HCT116 (cell line): ENCODE data around the gene MED13L. TPM values are rescaled to one million over a fixed set of nuclear protein-coding genes. Genes with fewer than 3 reads are reported as not detected.

Experiments used
- ATAC-seq: fragments of 200-7000 bp; cut with Tn5 transposase; 2 replicates; pipeline ENCODE4 v1.9.1; 2020; ENCODE audit warnings: mild to moderate bottlenecking, moderate library complexity
- BruUV-seq: library from RNA; stranded (reverse); fragments of 400-500 nt; replicated peaks from 2 replicates; lab custom pipeline; 2021; lab: Mats Ljungman, UMichigan
- CTCF ChIA-PET: fragments of 300-600 bp; sonication (Branson Sonifier 250); formaldehyde crosslinking; loops from one replicate; lab custom pipeline; 2021; ENCODE audit warnings: antibody characterized with exemption; lab: Charles Lee
- POLR2A ChIA-PET: fragments of 300-600, 350-600 bp; sonication (Branson Sonifier 250); formaldehyde crosslinking; loops from one replicate; lab custom pipeline; 2021; ENCODE audit warnings: antibody characterized with exemption; lab: Charles Lee
- RAD21 ChIA-PET, 2 experiments: fragments of 300-600 bp; sonication (Branson Sonifier 250); formaldehyde crosslinking; loops; one replicate each; lab custom pipeline; 2023; ENCODE audit warnings: low total read pairs in 2 of 2; ENCODE audit not compliant: uncharacterized antibody in 2 of 2, unreplicated experiment in 2 of 2, low non-redundant PET in 1 of 2; lab: Charles Lee
- DNase-seq: peaks from one replicate; pipeline ENCODE4 v3.0.0-alpha.2; 2010; ENCODE audit warnings: low read depth, low spot score
- H2AFZ ChIP-seq: fragments of 200-600 bp; shearing (Covaris generic), sonication (generic); 2 replicates; pipeline ENCODE4 v1.6.1; 2017; ENCODE audit warnings: low read depth, mixed run types, mixed read lengths, antibody characterized with exemption, low read length; ENCODE audit not compliant: poor library complexity, severe bottlenecking
- H3K27ac ChIP-seq: 2 replicates; pipeline ENCODE4 v1.5.1; 2012; ENCODE audit warnings: low read depth, low read length
- H3K27me3 ChIP-seq: fragments of 200-600 bp; sonication (generic); 2 replicates; pipeline ENCODE4 v1.6.1; 2016; ENCODE audit warnings: mixed run types, low read length, mixed read lengths; ENCODE audit not compliant: insufficient read depth
- H3K36me3 ChIP-seq, 2 experiments: fragments of 200-500 bp in 1 of 2; fragments of 200-600 bp in 1 of 2; sonication (Bioruptor generic) in 1 of 2; sonication (generic) in 1 of 2; 2 replicates each; pipeline versions ENCODE4 v1.5.1 to v1.6.1; 2014 to 2016; ENCODE audit warnings: low read length in 2 of 2, inconsistent platforms in 1 of 2, mixed read lengths in 1 of 2, mixed run types in 1 of 2; ENCODE audit not compliant: insufficient read depth in 2 of 2, control insufficient read depth in 1 of 2
- H3K4me1 ChIP-seq, 2 experiments: fragments of 200-600 bp in 1 of 2; sonication (generic) in 1 of 2; 2 replicates each; pipeline versions ENCODE4 v1.5.1 to v1.6.1; 2012 to 2017; ENCODE audit warnings: low read length in 2 of 2, inconsistent platforms in 1 of 2, mild to moderate bottlenecking in 1 of 2, mixed read lengths in 1 of 2, mixed run types in 1 of 2, moderate library complexity in 1 of 2; ENCODE audit not compliant: insufficient read depth in 2 of 2, control insufficient read depth in 1 of 2
- H3K4me2 ChIP-seq: fragments of 200-600 bp; sonication (generic); 2 replicates; pipeline ENCODE4 v1.6.1; 2017; ENCODE audit warnings: mixed run types, low read length, mixed read lengths
- H3K4me3 ChIP-seq, 2 experiments: fragments of 200-600 bp in 1 of 2; sonication (generic) in 1 of 2; replicated peaks in 1 of 2; 2 replicates each; pipeline ENCODE4 v1.5.1; 2011 to 2016; ENCODE audit warnings: low read length in 2 of 2, control low read depth in 1 of 2, low read depth in 1 of 2, mild to moderate bottlenecking in 1 of 2, mixed read lengths in 1 of 2, mixed run types in 1 of 2
- H3K79me2 ChIP-seq: fragments of 200-600 bp; sonication (generic); 2 replicates; pipeline ENCODE4 v1.6.1; 2017; ENCODE audit warnings: mild to moderate bottlenecking, mixed run types, low read length, moderate library complexity, mixed read lengths; ENCODE audit not compliant: insufficient read depth
- H3K9ac ChIP-seq: fragments of 200-600 bp; sonication (generic); 2 replicates; pipeline ENCODE4 v1.6.1; 2016; ENCODE audit warnings: low read length, mixed read lengths
- H3K9me2 ChIP-seq: fragments of 200-600 bp; sonication (generic), shearing (Covaris generic); 2 replicates; pipeline ENCODE4 v1.6.1; 2017; ENCODE audit warnings: mixed run types, mild to moderate bottlenecking, moderate library complexity; ENCODE audit not compliant: insufficient read depth
- H3K9me3 ChIP-seq, 2 experiments: fragments of 200-500 bp in 1 of 2; fragments of 200-600 bp in 1 of 2; sonication (Bioruptor generic) in 1 of 2; sonication (generic) in 1 of 2; 2 replicates each; pipeline ENCODE4 v1.6.1; 2014 to 2017; ENCODE audit warnings: low read length in 2 of 2, mixed read lengths in 2 of 2, inconsistent platforms in 1 of 2, low read depth in 1 of 2, mild to moderate bottlenecking in 1 of 2, mixed run types in 1 of 2, moderate library complexity in 1 of 2; ENCODE audit not compliant: control insufficient read depth in 1 of 2, insufficient read depth in 1 of 2
- H4K20me1 ChIP-seq: fragments of 200-600 bp; sonication (generic), shearing (Covaris generic); 2 replicates; pipeline ENCODE4 v1.6.1; 2017; ENCODE audit warnings: mixed run types, mild to moderate bottlenecking, moderate library complexity; ENCODE audit not compliant: insufficient read depth
- ATF3 ChIP-seq: IDR thresholded peaks from 2 replicates; pipeline ENCODE4 v1.6.1; 2012
- CBX3 ChIP-seq: IDR thresholded peaks from 2 replicates; pipeline ENCODE4 v1.6.1; 2012; ENCODE audit warnings: low read depth
- CEBPB ChIP-seq: IDR thresholded peaks from 2 replicates; pipeline ENCODE4 v1.6.1; 2012; ENCODE audit warnings: low read depth
- EGR1 ChIP-seq: IDR thresholded peaks from 2 replicates; pipeline ENCODE4 v1.6.1; 2012; ENCODE audit warnings: low read depth
- ELF1 ChIP-seq: IDR thresholded peaks from 2 replicates; pipeline ENCODE4 v1.6.1; 2012; ENCODE audit warnings: low read depth, borderline replicate concordance
- EZH2 ChIP-seq: fragments of 200-600 bp; sonication (generic); IDR thresholded peaks from 2 replicates; pipeline ENCODE4 v1.6.1; 2017; ENCODE audit warnings: antibody characterized with exemption, mixed run types
- MAX ChIP-seq: IDR thresholded peaks from 2 replicates; pipeline ENCODE4 v1.6.1; 2012
- RAD21 ChIP-seq: IDR thresholded peaks from 2 replicates; pipeline ENCODE4 v1.6.1; 2012; ENCODE audit warnings: low read depth, mild to moderate bottlenecking
- SIN3A ChIP-seq: IDR thresholded peaks from 2 replicates; pipeline ENCODE4 v1.6.1; 2012; ENCODE audit warnings: low read depth
- SRF ChIP-seq: IDR thresholded peaks from 2 replicates; pipeline ENCODE4 v1.6.1; 2012; ENCODE audit warnings: low read depth
- TCF7L2 ChIP-seq: IDR thresholded peaks from 2 replicates; pipeline ENCODE4 v1.7.0; 2011; ENCODE audit warnings: borderline replicate concordance, inconsistent platforms; ENCODE audit not compliant: insufficient read depth, insufficient read length; ENCODE audit errors: extremely low read depth
- ZBTB33 ChIP-seq: IDR thresholded peaks from 2 replicates; pipeline ENCODE4 v1.6.1; 2011; ENCODE audit warnings: mild to moderate bottlenecking, low read length, moderate library complexity; ENCODE audit not compliant: insufficient replicate concordance; ENCODE audit errors: extremely low read depth
- ZNF274 ChIP-seq: fragments of 200-500 bp; sonication (Bioruptor generic); IDR thresholded peaks from 2 replicates; pipeline ENCODE4 v1.6.1; 2014; ENCODE audit warnings: mild to moderate bottlenecking, low read depth, low read length, inconsistent platforms
- intact Hi-C: fragments of 100-400 bp; cut with micrococcal nuclease; formaldehyde crosslinking; loops from 2 replicates; pipeline ENCODE4 v1.10.0; 2022
- total RNA-seq: library from RNA; stranded (reverse); gene quantifications from one replicate; pipeline ENCODE4 v1.2.1, GENCODE V29; 2021; ENCODE audit not compliant: unreplicated experiment
- TF ChIP-seq, protein P1 (sequence below), 3 experiments: fragments of 200-600 bp in 1 of 3; sonication (generic) in 1 of 3; IDR thresholded peaks in 2 of 3; conservative IDR thresholded peaks in 1 of 3; 2 replicates each; pipeline ENCODE4 v1.5.1; 2012 to 2017; ENCODE audit warnings: low read depth in 2 of 3, low read length in 2 of 3, antibody characterized with exemption in 1 of 3, borderline replicate concordance in 1 of 3, control low read depth in 1 of 3, mild to moderate bottlenecking in 1 of 3, mixed read lengths in 1 of 3, mixed run types in 1 of 3, moderate library complexity in 1 of 3; ENCODE audit not compliant: insufficient read depth in 1 of 3

The MED13L gene
- total RNA-seq, 1 experiment from 2014 or later, result 176 TPM

GRCh38 chr12:116299665-116300328, 22.3 kb upstream of the MED13L start:
- ChIA-PET RAD21 (no interaction called here), CTCF (no interaction called here), POLR2A (no interaction called here)
- Histone ChIP-seq H3K4me2 (no peak overlapping the region), H4K20me1 (no peaks in the 10 kb centered on the region), H3K27me3 (no peaks in the 10 kb centered on the region), H3K27ac (no peak overlapping the region), H3K4me3 (no peak overlapping the region), H3K4me1 (peaks cover 3 to 7% of the 10 kb centered on the region in 2 experiments; a peak in 3 of 4 replicates), H3K9me2 (no peaks in the 10 kb centered on the region), H3K36me3 (no peaks in the 10 kb centered on the region), H3K9me3 (no peaks in the 10 kb centered on the region), H2AFZ (peak overlapping the region; percentile 56), H3K79me2 (no peaks in the 10 kb centered on the region), H3K9ac (no peak overlapping the region)
- ATAC-seq (peak; percentile 42; the same call in 1 of the 2 replicates), DNase-seq (no peak)
- BruUV-seq, result no TSS peak
- TF ChIP-seq MAX, result no peak
- TF ChIP-seq EZH2, result no peak
- TF ChIP-seq, protein P1, sequence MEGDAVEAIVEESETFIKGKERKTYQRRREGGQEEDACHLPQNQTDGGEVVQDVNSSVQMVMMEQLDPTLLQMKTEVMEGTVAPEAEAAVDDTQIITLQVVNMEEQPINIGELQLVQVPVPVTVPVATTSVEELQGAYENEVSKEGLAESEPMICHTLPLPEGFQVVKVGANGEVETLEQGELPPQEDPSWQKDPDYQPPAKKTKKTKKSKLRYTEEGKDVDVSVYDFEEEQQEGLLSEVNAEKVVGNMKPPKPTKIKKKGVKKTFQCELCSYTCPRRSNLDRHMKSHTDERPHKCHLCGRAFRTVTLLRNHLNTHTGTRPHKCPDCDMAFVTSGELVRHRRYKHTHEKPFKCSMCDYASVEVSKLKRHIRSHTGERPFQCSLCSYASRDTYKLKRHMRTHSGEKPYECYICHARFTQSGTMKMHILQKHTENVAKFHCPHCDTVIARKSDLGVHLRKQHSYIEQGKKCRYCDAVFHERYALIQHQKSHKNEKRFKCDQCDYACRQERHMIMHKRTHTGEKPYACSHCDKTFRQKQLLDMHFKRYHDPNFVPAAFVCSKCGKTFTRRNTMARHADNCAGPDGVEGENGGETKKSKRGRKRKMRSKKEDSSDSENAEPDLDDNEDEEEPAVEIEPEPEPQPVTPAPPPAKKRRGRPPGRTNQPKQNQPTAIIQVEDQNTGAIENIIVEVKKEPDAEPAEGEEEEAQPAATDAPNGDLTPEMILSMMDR (IDR thresholded peaks at IDR 0.05 in 2 of 3, conservative IDR thresholded peaks at IDR 0.05 in 1 of 3; ENCODE audit: borderline replicate concordance in 1 of 3, insufficient read depth in 1 of 3, low read depth in 2 of 3, low read length in 2 of 3), result no peak
- TF ChIP-seq TCF7L2, result no peak
- no peak for TF ChIP-seq RAD21
- TF ChIP-seq ZBTB33, result no peak
- TF ChIP-seq SRF, result no peak
- no peak for TF ChIP-seq CBX3
- no peak for TF ChIP-seq ATF3
- TF ChIP-seq CEBPB, result no peak
- no peak for TF ChIP-seq ELF1
- TF ChIP-seq EGR1, result no peak
- no peak for TF ChIP-seq SIN3A
- TF ChIP-seq ZNF274, result no peak
- intact Hi-C loops, result no loop called here
